ENCODE results near the gene CTNNA2.

The CTNNA2 gene

DNA sequence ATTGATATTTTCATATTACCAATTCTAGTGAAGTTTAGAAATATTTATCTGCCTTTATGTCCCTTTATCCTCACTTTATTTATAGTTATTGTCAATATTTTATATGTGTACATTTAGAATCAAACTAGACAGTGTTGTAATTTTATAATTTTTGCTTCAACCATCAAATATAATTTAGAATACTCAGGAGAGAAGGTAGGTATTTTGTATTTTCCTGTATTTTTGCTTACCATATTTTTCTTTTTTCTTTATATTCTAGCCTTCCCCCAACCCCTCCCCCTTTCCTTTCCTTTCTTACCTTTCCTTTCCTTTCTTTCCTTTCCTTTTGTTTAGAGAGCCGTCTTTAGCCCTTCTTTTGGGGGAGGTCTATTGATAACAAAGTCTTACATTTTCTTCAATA lies 651.5 kb downstream of the CTNNA2 start:
- Histone ChIP-seq H3K9ac (ENCODE audit: low read length) (no peak overlapping the region), H3K4me1 (ENCODE audit: control insufficient read depth, insufficient read depth, low read length) (no peaks in the 10 kb centered on the region), H3K9me3 (ENCODE audit: control insufficient read depth, low read length) (no peaks in the 10 kb centered on the region), H3K27me3 (ENCODE audit: control insufficient read depth, insufficient read depth, low read length) (no peaks in the 10 kb centered on the region), H3K4me3 (ENCODE audit: low read length) (no peak overlapping the region), H3K36me3 (ENCODE audit: control insufficient read depth, insufficient read depth, low read length) (no peaks in the 10 kb centered on the region)

DNA sequence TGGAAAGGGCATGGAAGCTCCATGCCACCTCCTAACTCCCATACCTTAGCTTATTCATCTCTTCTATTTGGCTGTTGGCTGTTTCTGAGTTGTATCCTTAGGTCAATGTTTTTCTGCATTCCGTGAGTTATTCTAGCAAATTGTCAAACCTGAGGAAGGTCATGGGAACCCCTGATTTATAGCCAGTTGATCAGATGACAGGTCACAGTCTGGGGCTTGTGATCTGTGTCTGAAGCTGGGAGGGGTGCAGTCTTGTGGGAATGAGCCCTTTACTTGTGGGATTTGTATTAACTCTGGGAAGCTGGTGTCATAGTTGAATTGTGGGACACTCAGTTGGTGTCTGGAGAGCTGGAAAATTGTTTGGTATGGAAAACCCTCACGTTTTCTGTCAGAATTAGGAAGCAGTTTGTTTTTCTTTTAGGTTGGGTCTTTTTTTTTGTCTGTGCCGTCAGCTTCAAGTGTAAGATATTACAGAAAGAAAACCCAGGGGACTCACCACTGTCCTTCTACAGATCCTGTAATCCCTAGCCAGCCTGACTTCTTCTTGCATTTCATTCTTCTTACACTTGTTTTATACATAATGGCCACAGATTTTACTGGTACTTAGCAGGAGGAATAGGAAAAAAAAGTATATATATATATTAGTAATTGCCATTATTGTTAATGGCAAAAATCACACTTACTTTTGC lies 653.8 kb downstream of the CTNNA2 start:
- no peaks in the 10 kb centered on the region for H3K9me3 ChIP-seq (ENCODE audit: control insufficient read depth, low read length)
- H3K4me3 ChIP-seq (ENCODE audit: low read length) = no peak overlapping the region
- H3K36me3 ChIP-seq (ENCODE audit: control insufficient read depth, insufficient read depth, low read length) = no peaks in the 10 kb centered on the region
- H3K4me1 ChIP-seq (ENCODE audit: control insufficient read depth, insufficient read depth, low read length) = no peaks in the 10 kb centered on the region
- H3K27me3 ChIP-seq (ENCODE audit: control insufficient read depth, insufficient read depth, low read length) = no peaks in the 10 kb centered on the region
- H3K9ac ChIP-seq (ENCODE audit: low read length) = no peak overlapping the region

DNA sequence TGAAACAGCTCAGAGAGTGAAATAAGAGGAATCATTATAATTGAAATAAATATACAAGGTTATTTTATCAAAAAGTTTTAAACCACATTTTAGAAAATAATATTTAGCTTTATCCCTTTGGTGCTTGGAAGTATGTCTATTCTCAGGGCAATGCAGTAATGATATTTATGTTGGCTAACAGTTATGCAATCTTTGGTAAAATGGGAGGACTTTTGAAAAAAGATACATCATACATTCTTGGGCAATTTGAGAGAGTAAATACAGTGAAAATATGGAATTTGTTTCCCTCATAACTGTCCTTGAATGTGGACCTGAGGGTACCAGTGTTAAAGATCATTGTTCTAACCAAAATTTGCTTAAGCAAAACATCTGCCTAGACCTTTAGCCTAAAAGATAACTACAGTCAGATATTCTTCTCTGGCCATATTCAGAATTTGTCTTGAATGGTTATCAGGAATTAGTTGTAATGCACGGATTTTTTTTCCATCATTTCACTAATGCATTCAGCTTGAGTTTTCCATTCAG lies 654.5 kb downstream of the CTNNA2 start:
- no peaks in the 10 kb centered on the region for H3K9me3 ChIP-seq (ENCODE audit: control insufficient read depth, low read length)
- H3K9ac ChIP-seq (ENCODE audit: low read length) = no peak overlapping the region
- no peaks in the 10 kb centered on the region for H3K4me1 ChIP-seq (ENCODE audit: control insufficient read depth, insufficient read depth, low read length)
- no peaks in the 10 kb centered on the region for H3K27me3 ChIP-seq (ENCODE audit: control insufficient read depth, insufficient read depth, low read length)
- H3K36me3 ChIP-seq (ENCODE audit: control insufficient read depth, insufficient read depth, low read length) = no peaks in the 10 kb centered on the region
- H3K4me3 ChIP-seq (ENCODE audit: low read length) = no peak overlapping the region

DNA sequence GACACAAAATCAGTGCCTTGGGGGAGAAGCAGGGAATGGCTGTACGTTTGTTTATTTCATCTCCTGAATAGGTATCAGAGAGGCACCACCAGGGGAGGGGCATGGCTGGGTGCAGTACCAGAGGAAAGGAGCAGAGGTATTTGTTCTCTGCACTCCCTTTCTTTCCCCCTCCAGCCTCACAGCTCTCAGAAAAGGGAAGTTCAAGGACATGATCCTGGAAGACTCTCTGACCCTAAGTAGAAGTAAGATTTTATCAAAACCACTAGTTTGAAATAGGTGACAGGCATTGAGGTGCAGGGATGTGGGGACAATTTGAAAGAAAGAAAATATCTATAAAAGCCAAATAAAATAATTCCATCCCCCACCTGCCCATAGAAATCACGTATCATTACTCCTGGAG lies 655.2 kb downstream of the CTNNA2 start:
- Histone ChIP-seq H3K9ac (ENCODE audit: low read length) (no peak overlapping the region), H3K4me3 (ENCODE audit: low read length) (no peak overlapping the region), H3K36me3 (ENCODE audit: control insufficient read depth, insufficient read depth, low read length) (no peaks in the 10 kb centered on the region), H3K27me3 (ENCODE audit: control insufficient read depth, insufficient read depth, low read length) (no peaks in the 10 kb centered on the region), H3K4me1 (ENCODE audit: control insufficient read depth, insufficient read depth, low read length) (no peaks in the 10 kb centered on the region), H3K9me3 (ENCODE audit: control insufficient read depth, low read length) (no peaks in the 10 kb centered on the region)

- Histone ChIP-seq H3K4me3 (ENCODE audit: low read length) (no peak overlapping the region), H3K27me3 (ENCODE audit: control insufficient read depth, insufficient read depth, low read length) (no peaks in the 10 kb centered on the region), H3K9me3 (ENCODE audit: control insufficient read depth, low read length) (no peaks in the 10 kb centered on the region), H3K36me3 (ENCODE audit: control insufficient read depth, insufficient read depth, low read length) (no peaks in the 10 kb centered on the region), H3K9ac (ENCODE audit: low read length) (no peak overlapping the region), H3K4me1 (ENCODE audit: control insufficient read depth, insufficient read depth, low read length) (no peaks in the 10 kb centered on the region)
These were observed 656.0 kb downstream of the CTNNA2 start for GRCh38 chr2:80168801-80169200.

- Histone ChIP-seq H3K4me1 (ENCODE audit: control insufficient read depth, insufficient read depth, low read length) (no peaks in the 10 kb centered on the region), H3K9ac (ENCODE audit: low read length) (no peak overlapping the region), H3K9me3 (ENCODE audit: control insufficient read depth, low read length) (no peaks in the 10 kb centered on the region), H3K27me3 (ENCODE audit: control insufficient read depth, insufficient read depth, low read length) (no peaks in the 10 kb centered on the region), H3K4me3 (ENCODE audit: low read length) (no peak overlapping the region), H3K36me3 (ENCODE audit: control insufficient read depth, insufficient read depth, low read length) (no peaks in the 10 kb centered on the region)
These were observed 657.2 kb downstream of the CTNNA2 start for GRCh38 chr2:80169811-80170594.

GRCh38 chr2:80185091-80185490 lies 672.2 kb downstream of the CTNNA2 start:
- H3K9me3 ChIP-seq (ENCODE audit: control insufficient read depth, low read length) = no peaks in the 10 kb centered on the region
- H3K27me3 ChIP-seq (ENCODE audit: control insufficient read depth, insufficient read depth, low read length) = no peaks in the 10 kb centered on the region
- H3K4me3 ChIP-seq (ENCODE audit: low read length) = no peak overlapping the region
- H3K4me1 ChIP-seq (ENCODE audit: control insufficient read depth, insufficient read depth, low read length) = no peaks in the 10 kb centered on the region
- no peak overlapping the region for H3K9ac ChIP-seq (ENCODE audit: low read length)
- no peaks in the 10 kb centered on the region for H3K36me3 ChIP-seq (ENCODE audit: control insufficient read depth, insufficient read depth, low read length)

DNA sequence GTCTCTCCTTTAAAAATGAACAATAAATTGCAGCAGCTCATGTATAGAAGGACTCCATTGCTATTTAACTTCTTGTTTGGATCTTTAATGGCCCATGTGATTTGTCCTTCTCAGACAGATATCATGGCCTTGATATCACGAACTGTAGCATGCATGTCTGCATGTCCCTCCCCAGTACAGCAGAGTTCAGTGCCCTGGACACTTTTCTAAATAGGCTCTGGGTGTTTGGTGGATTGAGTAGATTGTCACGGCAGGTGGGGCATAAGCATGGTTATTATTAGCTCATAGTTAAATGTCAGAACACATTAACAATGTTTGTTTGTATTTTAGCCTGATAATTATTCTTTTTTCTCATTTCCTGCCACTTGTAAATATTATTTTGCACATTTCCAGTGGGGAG lies 673.4 kb downstream of the CTNNA2 start:
- Histone ChIP-seq H3K9me3 (ENCODE audit: control insufficient read depth, low read length) (no peaks in the 10 kb centered on the region), H3K4me3 (ENCODE audit: low read length) (no peak overlapping the region), H3K36me3 (ENCODE audit: control insufficient read depth, insufficient read depth, low read length) (no peaks in the 10 kb centered on the region), H3K4me1 (ENCODE audit: control insufficient read depth, insufficient read depth, low read length) (no peaks in the 10 kb centered on the region), H3K9ac (ENCODE audit: low read length) (no peak overlapping the region), H3K27me3 (ENCODE audit: control insufficient read depth, insufficient read depth, low read length) (no peaks in the 10 kb centered on the region)

- H3K36me3 ChIP-seq (ENCODE audit: control insufficient read depth, insufficient read depth, low read length) = no peaks in the 10 kb centered on the region
- H3K4me3 ChIP-seq (ENCODE audit: low read length) = no peak overlapping the region
- H3K9me3 ChIP-seq (ENCODE audit: control insufficient read depth, low read length) = no peaks in the 10 kb centered on the region
- no peak overlapping the region for H3K9ac ChIP-seq (ENCODE audit: low read length)
- no peaks in the 10 kb centered on the region for H3K27me3 ChIP-seq (ENCODE audit: control insufficient read depth, insufficient read depth, low read length)
- H3K4me1 ChIP-seq (ENCODE audit: control insufficient read depth, insufficient read depth, low read length) = no peaks in the 10 kb centered on the region
These were observed 674.3 kb downstream of the CTNNA2 start for GRCh38 chr2:80187156-80187555.

DNA sequence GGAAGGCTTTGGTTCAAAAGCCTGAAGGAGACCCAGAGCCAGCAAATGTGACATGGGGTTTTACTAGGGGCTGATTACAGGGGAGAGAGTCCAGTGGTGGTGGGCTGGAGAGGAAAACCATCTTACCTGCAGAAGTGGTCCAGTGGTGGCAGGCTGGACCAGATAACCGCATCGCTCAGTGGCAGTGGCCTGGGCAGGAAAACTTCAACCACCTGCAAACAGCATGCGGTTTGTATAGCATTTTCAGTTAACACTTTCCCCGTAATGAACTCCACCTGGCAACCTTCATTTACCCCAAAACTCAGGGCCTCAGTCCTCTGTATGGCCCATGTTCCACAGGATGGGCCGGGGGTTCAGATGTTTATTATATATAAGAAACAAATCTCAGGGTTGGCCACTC lies 677.3 kb downstream of the CTNNA2 start:
- no peak overlapping the region for H3K9ac ChIP-seq (ENCODE audit: low read length)

GRCh38 chr2:80193566-80193965 lies 680.7 kb downstream of the CTNNA2 start:
- Histone ChIP-seq H3K4me3 (ENCODE audit: low read length) (no peak overlapping the region), H3K9me3 (ENCODE audit: control insufficient read depth, low read length) (no peaks in the 10 kb centered on the region), H3K36me3 (ENCODE audit: control insufficient read depth, insufficient read depth, low read length) (no peaks in the 10 kb centered on the region), H3K9ac (ENCODE audit: low read length) (no peak overlapping the region), H3K27me3 (ENCODE audit: control insufficient read depth, insufficient read depth, low read length) (no peaks in the 10 kb centered on the region), H3K4me1 (ENCODE audit: control insufficient read depth, insufficient read depth, low read length) (no peaks in the 10 kb centered on the region)

More for the DNA sequence above, 677.3 kb downstream of the CTNNA2 start:
- no peaks in the 10 kb centered on the region for H3K36me3 ChIP-seq (ENCODE audit: control insufficient read depth, insufficient read depth, low read length)
- no peaks in the 10 kb centered on the region for H3K27me3 ChIP-seq (ENCODE audit: control insufficient read depth, insufficient read depth, low read length)
- H3K4me1 ChIP-seq (ENCODE audit: control insufficient read depth, insufficient read depth, low read length) = no peaks in the 10 kb centered on the region
- H3K4me3 ChIP-seq (ENCODE audit: low read length) = no peak overlapping the region
- no peaks in the 10 kb centered on the region for H3K9me3 ChIP-seq (ENCODE audit: control insufficient read depth, low read length)

- H3K4me1 ChIP-seq (ENCODE audit: control insufficient read depth, insufficient read depth, low read length) = no peaks in the 10 kb centered on the region
- no peak overlapping the region for H3K4me3 ChIP-seq (ENCODE audit: low read length)
- H3K9ac ChIP-seq (ENCODE audit: low read length) = no peak overlapping the region
- H3K9me3 ChIP-seq (ENCODE audit: control insufficient read depth, low read length) = no peaks in the 10 kb centered on the region
- no peaks in the 10 kb centered on the region for H3K36me3 ChIP-seq (ENCODE audit: control insufficient read depth, insufficient read depth, low read length)
- H3K27me3 ChIP-seq (ENCODE audit: control insufficient read depth, insufficient read depth, low read length) = no peaks in the 10 kb centered on the region
These were observed 682.2 kb downstream of the CTNNA2 start for GRCh38 chr2:80195034-80195433.

Measured in mucosa of stomach (tissue), 1 donor.